ENCODE data around the gene LBH.

LBH gene

GRCh38 chr2:30302566-30302965, 71.2 kb downstream of the LBH start:
- DNase-seq (ENCODE audit: low read depth in 1 of 2, low spot score in 1 of 2) = no peak
- no peak for TF ChIP-seq JUND (IDR thresholded peaks at IDR 0.05; ENCODE audit: low read depth)
- in situ Hi-C loops (cut with HindIII; ENCODE audit: low pct_unique_long_range_greater_than_20kb, low sequenced_read_pairs) = no loop called here

GRCh38 chr2:30303095-30303494, 71.8 kb downstream of the LBH start:
- in situ Hi-C loops (cut with HindIII; ENCODE audit: low pct_unique_long_range_greater_than_20kb, low sequenced_read_pairs) = no loop called here

GRCh38 chr2:30305235-30305634, 73.9 kb downstream of the LBH start:
- in situ Hi-C loops (cut with HindIII; ENCODE audit: low pct_unique_long_range_greater_than_20kb, low sequenced_read_pairs) = no loop called here
- no peak for TF ChIP-seq JUND (IDR thresholded peaks at IDR 0.05; ENCODE audit: low read depth)
- no peak for DNase-seq (ENCODE audit: low read depth in 1 of 2, low spot score in 1 of 2)

More at GRCh38 chr2:30303095-30303494, 71.8 kb downstream of the LBH start:
- no peak for TF ChIP-seq JUND (IDR thresholded peaks at IDR 0.05; ENCODE audit: low read depth)
- DNase-seq (ENCODE audit: low read depth in 1 of 2, low spot score in 1 of 2) = no peak

- no peak for TF ChIP-seq JUND (IDR thresholded peaks at IDR 0.05; ENCODE audit: low read depth)
- no peak for DNase-seq (ENCODE audit: low read depth in 1 of 2, low spot score in 1 of 2)
- in situ Hi-C loops (cut with HindIII; ENCODE audit: low pct_unique_long_range_greater_than_20kb, low sequenced_read_pairs) = no loop called here
Observed at GRCh38 chr2:30306522-30306921, 75.2 kb downstream of the LBH start.

GRCh38 chr2:30308280-30308679, 76.9 kb downstream of the LBH start:
- in situ Hi-C loops (cut with HindIII; ENCODE audit: low pct_unique_long_range_greater_than_20kb, low sequenced_read_pairs) = no loop called here
- TF ChIP-seq JUND (IDR thresholded peaks at IDR 0.05; ENCODE audit: low read depth) = no peak
- DNase-seq (ENCODE audit: low read depth in 1 of 2, low spot score in 1 of 2) = no peak
